AG04450 (cell line): ENCODE data around the gene MYO1C. TPM values are rescaled to one million over a fixed set of nuclear protein-coding genes. Genes with fewer than 3 reads are reported as not detected.

Experiments
- CTCF ChIA-PET: fragments of 300-600, 350-600 bp; formaldehyde crosslinking; extraction: SDS; loops from one replicate; lab custom pipeline; 2022; ENCODE audit warnings: antibody characterized with exemption, inconsistent platforms; lab: Charles Lee
- POLR2A ChIA-PET: fragments of 350-600 bp; formaldehyde crosslinking; extraction: SDS; loops from one replicate; lab custom pipeline; 2021; ENCODE audit warnings: antibody characterized with exemption, inconsistent platforms; lab: Yijun Ruan, JAX
- DNase-seq: peaks from one replicate; pipeline ENCODE4 v3.0.0-alpha.2; 2011; ENCODE audit warnings: low read depth, low spot score
- H3K27ac ChIP-seq: one replicate; pipeline ENCODE4 v1.5.1; 2012; ENCODE audit warnings: low read depth, low read length, control low read depth
- H3K27me3 ChIP-seq: one replicate; pipeline ENCODE4 v1.6.0; 2012; ENCODE audit warnings: low read length; ENCODE audit not compliant: control insufficient read depth, insufficient read depth
- H3K4me3 ChIP-seq: 2 replicates; pipeline ENCODE4 v1.5.1; 2011; ENCODE audit warnings: mild to moderate bottlenecking, low read depth, low read length, control low read depth
- H3K9me3 ChIP-seq: 2 replicates; pipeline ENCODE4 v1.5.1; 2012; ENCODE audit warnings: low read length; ENCODE audit not compliant: control insufficient read depth, insufficient read depth
- polyA plus RNA-seq: library from polyadenylated mRNA; depleted of rRNA; stranded (reverse); fragments of >200 nt; gene quantifications from 2 replicates; pipeline ENCODE4 v1.2.3, GENCODE V29; 2011
- TF ChIP-seq, protein P1 (sequence below): IDR thresholded peaks from 2 replicates; pipeline ENCODE4 v1.5.1; 2011; ENCODE audit warnings: low read depth, low read length, control low read depth, inconsistent platforms

Gene MYO1C
- polyA plus RNA-seq, 1 experiment, result 147 TPM

DNA sequence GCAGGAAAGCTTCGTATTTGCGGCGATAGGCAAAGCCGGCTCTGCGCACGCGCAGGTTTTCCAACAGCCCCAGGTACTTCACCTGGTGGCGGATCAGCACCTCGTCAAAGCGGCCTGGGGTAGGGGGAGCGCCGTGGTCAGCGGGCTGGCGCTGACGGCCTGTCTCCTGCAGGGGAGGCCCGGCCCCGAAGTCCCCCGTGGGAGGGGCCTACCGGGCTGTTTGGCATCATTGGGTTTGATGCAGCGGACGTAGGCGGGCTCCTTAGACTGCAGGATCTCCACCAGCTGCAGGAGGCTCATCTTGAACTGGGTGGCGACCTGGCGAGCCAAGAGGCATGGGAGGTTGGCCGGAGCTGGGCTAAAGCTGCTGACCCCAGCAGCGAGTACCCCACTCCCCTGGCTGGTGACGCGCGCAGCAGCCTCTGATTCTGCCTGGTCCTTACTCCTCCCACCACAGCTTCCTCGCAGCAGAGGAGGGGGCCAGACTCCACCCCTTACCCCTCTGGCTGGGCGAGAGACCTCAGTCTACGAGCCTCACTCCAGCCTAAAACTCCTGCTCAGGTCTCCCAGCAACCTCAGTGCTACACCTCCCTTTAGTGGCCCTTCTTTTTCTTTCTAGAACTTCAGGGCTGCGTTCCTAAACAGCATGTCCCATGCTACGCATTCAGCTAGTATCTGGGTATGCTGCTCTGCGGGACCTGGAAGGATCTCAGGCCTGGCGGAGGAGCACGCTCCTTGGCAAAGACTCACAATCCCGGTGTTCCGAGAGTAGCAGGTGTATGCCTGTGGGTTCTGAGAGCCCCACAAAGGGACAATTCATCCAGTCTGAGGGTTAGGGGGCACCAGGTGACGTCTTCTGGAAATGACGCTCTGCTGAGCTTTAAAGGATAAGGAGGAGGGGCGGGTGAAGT lies 20.3 kb downstream of the MYO1C start:
- CTCF ChIA-PET, result no interaction called here
- TF ChIP-seq, protein P1, sequence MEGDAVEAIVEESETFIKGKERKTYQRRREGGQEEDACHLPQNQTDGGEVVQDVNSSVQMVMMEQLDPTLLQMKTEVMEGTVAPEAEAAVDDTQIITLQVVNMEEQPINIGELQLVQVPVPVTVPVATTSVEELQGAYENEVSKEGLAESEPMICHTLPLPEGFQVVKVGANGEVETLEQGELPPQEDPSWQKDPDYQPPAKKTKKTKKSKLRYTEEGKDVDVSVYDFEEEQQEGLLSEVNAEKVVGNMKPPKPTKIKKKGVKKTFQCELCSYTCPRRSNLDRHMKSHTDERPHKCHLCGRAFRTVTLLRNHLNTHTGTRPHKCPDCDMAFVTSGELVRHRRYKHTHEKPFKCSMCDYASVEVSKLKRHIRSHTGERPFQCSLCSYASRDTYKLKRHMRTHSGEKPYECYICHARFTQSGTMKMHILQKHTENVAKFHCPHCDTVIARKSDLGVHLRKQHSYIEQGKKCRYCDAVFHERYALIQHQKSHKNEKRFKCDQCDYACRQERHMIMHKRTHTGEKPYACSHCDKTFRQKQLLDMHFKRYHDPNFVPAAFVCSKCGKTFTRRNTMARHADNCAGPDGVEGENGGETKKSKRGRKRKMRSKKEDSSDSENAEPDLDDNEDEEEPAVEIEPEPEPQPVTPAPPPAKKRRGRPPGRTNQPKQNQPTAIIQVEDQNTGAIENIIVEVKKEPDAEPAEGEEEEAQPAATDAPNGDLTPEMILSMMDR, result no peak

DNA sequence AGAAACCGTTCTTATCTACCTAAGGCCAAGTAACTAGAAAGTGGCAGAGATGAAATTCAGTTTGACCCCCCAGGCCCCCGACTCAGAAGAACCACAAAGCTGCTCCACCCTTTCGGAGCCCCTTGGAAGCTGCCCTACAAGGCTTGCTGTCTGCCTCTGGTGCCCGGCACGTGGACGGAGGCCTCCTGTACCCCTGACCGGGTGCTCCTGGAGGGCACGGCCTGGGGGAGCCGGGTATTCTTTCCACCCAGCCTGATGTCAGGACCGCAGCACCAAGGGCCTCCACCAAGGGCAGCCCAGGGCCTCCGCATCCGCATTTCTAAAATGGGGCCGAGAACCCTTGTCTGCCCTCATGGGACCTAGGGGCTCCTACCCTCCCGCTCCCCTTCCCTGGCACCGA lies 21.0 kb downstream of the MYO1C start:
- CTCF ChIA-PET, result no interaction called here
- H3K9me3 ChIP-seq, result no peaks in the 10 kb centered on the region; the same call in 1 of the 2 replicates
- H3K27ac ChIP-seq, result no peak overlapping the region
- POLR2A ChIA-PET, result interaction anchor here (1.5 kb wide), 1 partner anchor 11 kb away, joined by 3 read pairs; no protein-coding TSS in a partner anchor
- TF ChIP-seq, protein P1, result no peak
- no peak overlapping the region for H3K4me3 ChIP-seq
- no peak for DNase-seq
- no peaks in the 10 kb centered on the region for H3K27me3 ChIP-seq

More for the DNA sequence above, 20.3 kb downstream of the MYO1C start:
- Histone ChIP-seq H3K9me3 (no peaks in the 10 kb centered on the region; the same call in 1 of the 2 replicates), H3K27me3 (no peaks in the 10 kb centered on the region), H3K4me3 (no peak overlapping the region), H3K27ac (no peak overlapping the region)
- POLR2A ChIA-PET, result interaction anchor here (0.7 to 1.5 kb wide), 4 partner anchors 9 to 212 kb away, joined by 3 read pairs; no protein-coding TSS in a partner anchor
- no peak for DNase-seq

DNA sequence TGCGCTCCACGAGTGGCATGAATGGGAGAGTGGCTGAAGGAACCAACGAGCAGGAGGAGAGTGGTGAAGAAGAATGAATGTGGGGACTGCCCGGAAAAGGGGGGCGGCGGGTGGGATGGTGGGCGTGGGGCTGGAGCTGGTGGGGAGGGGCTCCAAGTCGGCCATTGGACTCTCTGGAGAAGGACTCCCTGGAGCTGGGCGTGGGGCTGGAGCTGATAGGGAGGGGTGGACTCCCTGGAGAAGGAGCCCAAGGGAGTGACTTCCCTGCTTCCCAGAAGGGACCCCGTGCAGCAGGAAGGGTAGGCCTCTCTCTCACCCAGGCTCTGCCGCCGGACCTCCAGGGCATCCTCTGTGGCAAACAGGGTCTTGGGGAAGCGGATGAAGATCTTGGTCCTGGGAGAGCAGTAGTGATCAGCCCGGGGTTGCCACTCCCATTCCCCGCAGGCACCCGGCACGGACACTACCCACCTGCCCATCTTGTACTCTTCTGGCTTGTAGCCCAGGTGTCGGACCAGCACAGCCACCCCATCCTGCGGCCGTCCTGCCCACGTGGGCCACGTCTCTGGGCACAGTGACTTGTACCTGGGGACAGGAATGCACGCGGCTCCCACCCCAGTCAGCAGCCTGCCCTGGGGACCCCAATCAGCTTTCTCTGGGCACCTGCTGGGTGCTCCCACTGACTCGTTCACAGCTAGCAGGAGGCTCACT lies 21.6 kb downstream of the MYO1C start:
- Histone ChIP-seq H3K27ac (no peak overlapping the region), H3K27me3 (no peaks in the 10 kb centered on the region), H3K9me3 (no peaks in the 10 kb centered on the region; the same call in 1 of the 2 replicates), H3K4me3 (no peak overlapping the region)
- DNase-seq, result no peak
- ChIA-PET CTCF (no interaction called here), POLR2A (interaction anchor here (1.2 to 1.5 kb wide), 2 partner anchors 11 to 12 kb away, joined by 3 read pairs; no protein-coding TSS in a partner anchor)
- TF ChIP-seq, protein P1, result no peak

DNA sequence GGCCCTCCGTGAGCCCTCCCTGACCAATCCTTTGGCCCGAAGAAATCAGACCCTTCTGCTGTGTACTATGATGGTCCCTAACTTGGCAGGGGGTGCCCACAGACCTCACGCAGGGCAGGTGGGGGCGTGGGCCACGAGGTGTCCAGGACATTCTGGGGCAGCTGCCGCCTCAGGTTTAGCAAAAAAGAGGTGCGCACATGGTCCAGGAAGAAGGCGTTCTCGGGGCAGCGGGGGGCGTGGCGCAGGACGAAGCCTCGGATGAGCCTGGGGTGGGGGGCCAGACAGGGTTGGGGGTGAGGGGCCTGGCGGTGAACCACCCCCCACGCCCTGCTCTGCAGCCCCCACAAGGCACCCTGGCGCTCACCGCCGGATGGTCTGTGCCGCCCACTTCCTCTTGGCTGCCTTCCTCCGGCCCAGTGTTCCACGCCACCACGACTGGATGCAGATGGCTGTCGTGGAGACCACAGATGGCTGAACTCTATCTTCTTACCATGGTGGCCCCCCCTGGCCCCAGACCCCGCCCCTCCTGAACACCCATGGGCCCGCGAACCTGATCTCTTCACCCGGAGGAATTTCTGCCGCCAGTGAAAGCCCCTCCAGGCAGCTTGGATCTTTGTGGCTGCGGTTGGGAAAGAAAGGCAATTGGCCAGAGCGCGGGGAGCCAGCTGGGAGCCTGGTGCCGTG lies 22.3 kb downstream of the MYO1C start:
- TF ChIP-seq, protein P1, result no peak
- DNase-seq, result no peak
- Histone ChIP-seq H3K4me3 (no peak overlapping the region), H3K9me3 (no peaks in the 10 kb centered on the region; the same call in 1 of the 2 replicates), H3K27ac (no peak overlapping the region), H3K27me3 (no peaks in the 10 kb centered on the region)
- POLR2A ChIA-PET, result interaction anchor here (1.2 kb wide), 1 partner anchor 11 kb away, joined by 3 read pairs; no protein-coding TSS in a partner anchor
- CTCF ChIA-PET, result no interaction called here
